ENCODE results near the gene TMEM109. TPM values are rescaled to one million over a fixed set of nuclear protein-coding genes. Genes with fewer than 3 reads are reported as not detected.

TMEM109 gene
- polyA plus RNA-seq, 1 donor from 2014 or later, result 259 TPM

- Mint-ChIP-seq H3K4me1 (peaks cover 25 to 27% (median 25%) of the 10 kb centered on the region in 3 donors), H3K27ac (peak overlapping the region; percentile 85 to 89 (median 86)), H3K36me3 (peaks cover 3% of the 10 kb centered on the region), H3K27me3 (no peaks in the 10 kb centered on the region), H3K9me3 (peaks cover 0 to 2% (median 0%) of the 10 kb centered on the region in 3 donors), H3K4me3 (peak overlapping the region in 2 of 4 donors; percentile 56)
Observed at GRCh38 chr11:60934790-60935605, 21.0 kb downstream of the TMEM109 start.

DNA sequence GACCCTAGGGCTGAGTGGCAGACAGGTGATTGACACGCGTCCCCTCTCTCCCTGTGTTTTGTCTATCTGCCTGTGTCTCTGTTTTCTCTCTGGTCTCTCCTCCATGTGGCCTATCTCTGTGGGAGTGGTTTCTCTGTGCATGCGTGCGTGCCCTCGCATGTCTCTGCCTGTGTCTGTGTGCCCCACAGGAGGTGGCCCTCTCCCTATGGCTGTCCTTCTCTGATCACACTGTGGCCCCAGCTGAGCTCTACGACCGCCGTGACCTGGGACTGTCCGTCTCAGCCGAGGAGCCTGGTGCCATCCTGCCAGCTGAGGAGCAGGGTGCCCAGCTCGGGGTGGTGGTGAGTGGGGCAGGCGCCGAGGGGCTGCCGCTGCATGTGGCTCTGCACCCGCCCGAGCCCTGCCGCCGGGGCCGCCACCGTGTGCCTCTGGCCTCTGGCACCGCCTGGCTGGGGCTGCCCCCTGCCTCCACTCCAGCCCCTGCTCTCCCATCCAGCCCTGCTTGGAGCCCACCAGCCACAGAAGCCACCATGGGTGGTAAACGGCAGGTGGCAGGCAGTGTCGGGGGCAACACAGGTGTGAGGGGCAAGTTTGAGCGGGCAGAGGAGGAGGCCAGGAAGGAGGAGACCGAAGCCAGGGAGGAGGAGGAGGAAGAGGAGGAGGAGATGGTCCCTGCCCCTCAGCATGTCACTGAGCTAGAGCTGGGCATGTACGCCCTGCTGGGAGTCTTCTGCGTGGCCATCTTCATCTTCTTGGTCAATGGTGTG, 21.9 kb downstream of the TMEM109 start:
- H3K27ac Mint-ChIP-seq, result peak overlapping the region; percentile 85 to 89 (median 86)
- peaks cover 22 to 25% (median 24%) of the 10 kb centered on the region in 3 donors for H3K4me1 Mint-ChIP-seq
- H3K9me3 Mint-ChIP-seq, result peaks cover 0 to 2% (median 0%) of the 10 kb centered on the region in 3 donors
- no peaks in the 10 kb centered on the region for H3K27me3 Mint-ChIP-seq
- peaks cover 3% of the 10 kb centered on the region for H3K36me3 Mint-ChIP-seq
- peak overlapping the region in 2 of 4 donors; percentile 56 for H3K4me3 Mint-ChIP-seq

DNA sequence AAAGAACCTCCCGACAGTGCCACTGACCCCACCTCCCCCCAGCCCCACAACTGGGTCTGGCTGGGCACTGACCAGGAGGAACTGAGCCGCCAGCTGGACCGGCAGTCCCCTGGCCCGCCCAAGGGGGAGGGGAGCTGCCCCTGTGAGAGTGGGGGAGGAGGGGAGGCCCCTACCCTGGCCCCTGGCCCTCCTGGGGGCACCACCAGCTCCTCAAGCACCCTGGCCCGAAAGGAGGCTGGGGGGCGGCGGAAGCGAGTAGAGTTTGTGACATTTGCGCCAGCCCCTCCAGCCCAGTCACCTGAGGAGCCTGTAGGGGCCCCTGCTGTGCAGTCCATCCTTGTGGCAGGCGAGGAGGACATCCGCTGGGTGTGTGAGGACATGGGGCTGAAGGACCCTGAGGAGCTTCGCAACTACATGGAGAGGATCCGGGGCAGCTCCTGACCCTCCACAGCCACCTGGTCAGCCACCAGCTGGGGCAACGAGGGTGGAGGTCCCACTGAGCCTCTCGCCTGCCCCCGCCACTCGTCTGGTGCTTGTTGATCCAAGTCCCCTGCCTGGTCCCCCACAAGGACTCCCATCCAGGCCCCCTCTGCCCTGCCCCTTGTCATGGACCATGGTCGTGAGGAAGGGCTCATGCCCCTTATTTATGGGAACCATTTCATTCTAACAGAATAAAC, 22.6 kb downstream of the TMEM109 start:
- Mint-ChIP-seq H3K27ac (peak overlapping the region in 1 of 3 donors; percentile 85), H3K36me3 (peaks cover 4% of the 10 kb centered on the region), H3K4me3 (no peak overlapping the region), H3K9me3 (peaks cover 0 to 2% (median 0%) of the 10 kb centered on the region in 3 donors), H3K4me1 (peaks cover 22 to 24% (median 23%) of the 10 kb centered on the region in 3 donors), H3K27me3 (no peaks in the 10 kb centered on the region)

- no peaks in the 10 kb centered on the region for H3K27me3 Mint-ChIP-seq
- H3K4me1 Mint-ChIP-seq, result peaks cover 20 to 24% (median 23%) of the 10 kb centered on the region in 3 donors
- H3K36me3 Mint-ChIP-seq, result peaks cover 4% of the 10 kb centered on the region
- H3K9me3 Mint-ChIP-seq, result peaks cover 0 to 2% (median 0%) of the 10 kb centered on the region in 3 donors
- H3K4me3 Mint-ChIP-seq, result no peak overlapping the region
- no peak overlapping the region for H3K27ac Mint-ChIP-seq
Observed at GRCh38 chr11:60937144-60937527, 23.2 kb downstream of the TMEM109 start.

DNA sequence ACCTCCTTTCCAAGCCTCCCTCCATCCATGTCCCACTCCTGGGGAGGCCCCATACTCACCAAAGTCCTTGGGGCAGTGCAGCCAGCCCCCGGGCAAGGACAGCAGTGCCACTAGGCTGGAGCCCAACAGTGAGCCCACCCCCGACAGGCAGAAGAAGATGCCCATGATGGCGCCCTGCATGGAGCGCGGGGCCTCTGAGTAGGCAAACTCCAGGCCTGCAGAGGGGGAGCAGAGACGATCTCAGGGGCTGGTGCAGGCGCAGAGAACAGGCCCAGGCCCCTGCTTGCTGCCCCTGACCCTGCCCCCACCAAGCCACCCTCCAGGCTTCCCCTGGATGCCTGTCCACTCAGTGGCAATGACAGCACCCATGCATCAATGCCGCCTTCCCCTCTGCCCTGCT, 23.9 kb downstream of the TMEM109 start:
- H3K36me3 Mint-ChIP-seq, result peaks cover 4% of the 10 kb centered on the region
- no peak overlapping the region for H3K27ac Mint-ChIP-seq

GRCh38 chr11:60938500-60938899, 24.5 kb downstream of the TMEM109 start:
- no peak overlapping the region for H3K4me3 Mint-ChIP-seq

More for the DNA sequence above, 23.9 kb downstream of the TMEM109 start:
- no peaks in the 10 kb centered on the region for H3K27me3 Mint-ChIP-seq
- peaks cover 0 to 2% (median 0%) of the 10 kb centered on the region in 3 donors for H3K9me3 Mint-ChIP-seq
- no peak overlapping the region for H3K4me3 Mint-ChIP-seq
- peaks cover 14 to 26% (median 24%) of the 10 kb centered on the region in 3 donors for H3K4me1 Mint-ChIP-seq

DNA sequence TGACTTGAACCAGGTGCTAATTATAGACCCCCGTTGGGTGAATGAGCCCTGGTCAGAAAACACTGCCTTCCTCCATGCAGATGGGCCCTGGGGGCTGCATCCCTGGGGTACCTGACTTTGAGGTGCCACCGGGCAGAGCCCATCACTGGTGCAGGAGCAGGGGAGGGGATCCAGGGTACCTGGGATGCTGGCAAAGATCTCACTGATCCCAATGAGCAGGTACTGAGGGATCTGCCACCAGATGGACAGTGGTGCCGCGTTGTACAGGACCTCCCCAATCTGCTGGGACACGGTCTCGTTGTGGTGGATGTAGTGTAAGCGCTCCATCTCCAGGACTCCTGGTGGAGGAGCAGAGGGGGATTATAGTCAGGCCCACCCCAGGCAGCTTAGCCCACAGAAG, 25.3 kb downstream of the TMEM109 start:
- H3K9me3 Mint-ChIP-seq, result peaks cover 0 to 2% (median 0%) of the 10 kb centered on the region in 3 donors
- H3K27ac Mint-ChIP-seq, result peak overlapping the region in 1 of 3 donors; percentile 42
- no peaks in the 10 kb centered on the region for H3K27me3 Mint-ChIP-seq
- H3K4me1 Mint-ChIP-seq, result peaks cover 17 to 30% (median 24%) of the 10 kb centered on the region in 3 donors
- no peak overlapping the region for H3K4me3 Mint-ChIP-seq
- peaks cover 7% of the 10 kb centered on the region for H3K36me3 Mint-ChIP-seq

More at GRCh38 chr11:60938500-60938899, 24.5 kb downstream of the TMEM109 start:
- peak overlapping the region in 2 of 3 donors; percentile 47 to 71 for H3K27ac Mint-ChIP-seq
- peaks cover 0 to 2% (median 0%) of the 10 kb centered on the region in 3 donors for H3K9me3 Mint-ChIP-seq
- no peaks in the 10 kb centered on the region for H3K27me3 Mint-ChIP-seq
- peaks cover 4% of the 10 kb centered on the region for H3K36me3 Mint-ChIP-seq
- H3K4me1 Mint-ChIP-seq, result peaks cover 18 to 28% (median 24%) of the 10 kb centered on the region in 3 donors

GRCh38 chr11:60939855-60940254, 25.9 kb downstream of the TMEM109 start:
- H3K27me3 Mint-ChIP-seq, result no peaks in the 10 kb centered on the region
- H3K9me3 Mint-ChIP-seq, result peaks cover 0 to 2% (median 0%) of the 10 kb centered on the region in 3 donors
- H3K4me1 Mint-ChIP-seq, result peaks cover 19 to 34% (median 22%) of the 10 kb centered on the region in 3 donors
- peaks cover 9% of the 10 kb centered on the region for H3K36me3 Mint-ChIP-seq
- H3K27ac Mint-ChIP-seq, result peak overlapping the region in 2 of 3 donors; percentile 42 to 84
- no peak overlapping the region for H3K4me3 Mint-ChIP-seq

DNA sequence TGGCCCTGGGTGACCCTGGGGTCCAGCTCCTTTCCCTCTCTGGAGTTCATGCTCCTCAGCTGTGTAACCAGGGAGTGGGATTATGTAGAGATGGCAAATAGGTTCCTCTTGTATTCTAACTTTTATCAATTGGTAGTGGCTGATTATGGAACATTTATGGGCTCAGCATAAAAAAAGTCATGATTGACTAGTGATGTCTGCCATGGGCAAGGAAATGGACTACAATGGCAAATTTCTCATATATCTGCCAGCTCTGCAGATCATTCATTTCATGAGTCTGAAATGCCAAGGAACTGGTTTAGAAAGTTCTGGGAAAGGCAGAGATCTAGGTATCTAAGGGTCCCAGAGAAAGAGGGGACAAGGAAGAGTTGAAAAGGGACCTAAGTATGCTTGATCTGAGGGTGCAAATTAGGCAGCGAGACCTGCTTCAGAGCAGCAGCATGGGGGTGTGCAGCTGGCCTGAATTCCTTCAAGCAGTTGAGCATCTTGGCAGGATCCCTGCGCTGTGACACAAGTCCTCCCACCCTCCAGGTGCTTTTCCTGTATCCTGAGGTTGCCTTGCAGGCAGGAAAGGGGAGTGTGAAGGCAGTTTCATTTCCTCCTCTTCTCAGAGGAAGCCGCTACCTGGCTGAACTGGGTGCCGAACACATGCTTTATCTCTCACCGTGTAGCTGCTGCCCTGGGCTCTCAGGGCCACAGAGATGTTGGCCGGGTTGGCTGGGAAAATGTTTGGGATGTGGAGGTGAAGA, 27.6 kb downstream of the TMEM109 start:
- Mint-ChIP-seq H3K36me3 (peaks cover 14% of the 10 kb centered on the region), H3K27ac (peak overlapping the region; percentile 59 to 84 (median 80)), H3K9me3 (peaks cover 0 to 2% (median 0%) of the 10 kb centered on the region in 3 donors), H3K27me3 (no peaks in the 10 kb centered on the region), H3K4me1 (peaks cover 23 to 42% (median 27%) of the 10 kb centered on the region in 3 donors), H3K4me3 (peak overlapping the region in 3 of 4 donors; percentile 10 to 65 (median 24))

DNA sequence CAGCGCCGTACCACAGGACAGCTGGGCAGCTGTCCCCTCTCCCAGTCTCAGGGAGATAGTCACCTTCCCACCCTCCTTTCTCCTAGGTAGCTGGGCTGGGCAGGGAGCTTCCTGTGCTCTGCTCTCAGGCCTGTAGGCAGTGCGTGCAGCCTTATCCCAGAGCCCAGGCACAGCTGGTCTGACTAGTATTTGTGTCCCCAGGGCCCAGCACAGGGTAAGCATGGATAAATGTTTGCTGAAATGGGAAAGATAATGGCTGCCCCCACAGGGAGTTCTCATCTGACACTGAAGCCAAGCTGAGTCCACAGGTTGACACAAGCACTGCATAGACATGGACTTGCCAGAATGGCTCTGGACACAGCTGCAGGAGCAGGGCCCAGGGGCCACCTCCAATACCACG, 28.3 kb downstream of the TMEM109 start:
- Mint-ChIP-seq H3K9me3 (no peaks in the 10 kb centered on the region), H3K4me3 (peak overlapping the region in 3 of 4 donors; percentile 10 to 79 (median 67)), H3K36me3 (peaks cover 14% of the 10 kb centered on the region), H3K4me1 (peaks cover 27 to 45% (median 27%) of the 10 kb centered on the region in 3 donors), H3K27ac (peak overlapping the region in 2 of 3 donors; percentile 59 to 83), H3K27me3 (no peaks in the 10 kb centered on the region)

- H3K9me3 Mint-ChIP-seq, result no peaks in the 10 kb centered on the region
- H3K36me3 Mint-ChIP-seq, result peaks cover 14% of the 10 kb centered on the region
- H3K27me3 Mint-ChIP-seq, result no peaks in the 10 kb centered on the region
- peak overlapping the region in 2 of 3 donors; percentile 53 to 59 for H3K27ac Mint-ChIP-seq
- peak overlapping the region in 1 of 4 donors; percentile 32 for H3K4me3 Mint-ChIP-seq
- peaks cover 28 to 48% (median 28%) of the 10 kb centered on the region in 3 donors for H3K4me1 Mint-ChIP-seq
Observed at GRCh38 chr11:60942970-60943565, 29.1 kb downstream of the TMEM109 start.

GRCh38 chr11:60944490-60945294, 30.7 kb downstream of the TMEM109 start:
- H3K36me3 Mint-ChIP-seq, result peaks cover 10% of the 10 kb centered on the region
- H3K27me3 Mint-ChIP-seq, result no peaks in the 10 kb centered on the region
- peak overlapping the region in 2 of 3 donors; percentile 80 to 90 for H3K27ac Mint-ChIP-seq
- peak overlapping the region in 3 of 4 donors; percentile 29 to 80 (median 71) for H3K4me3 Mint-ChIP-seq
- H3K4me1 Mint-ChIP-seq, result peaks cover 36 to 60% (median 39%) of the 10 kb centered on the region in 3 donors
- H3K9me3 Mint-ChIP-seq, result no peaks in the 10 kb centered on the region

GRCh38 chr11:60945295-60945667, 31.3 kb downstream of the TMEM109 start:
- H3K4me1 Mint-ChIP-seq, result peaks cover 36 to 64% (median 40%) of the 10 kb centered on the region in 3 donors
- H3K36me3 Mint-ChIP-seq, result peaks cover 10% of the 10 kb centered on the region
- H3K27me3 Mint-ChIP-seq, result no peaks in the 10 kb centered on the region
- peak overlapping the region in 2 of 3 donors; percentile 80 to 90 for H3K27ac Mint-ChIP-seq
- H3K9me3 Mint-ChIP-seq, result no peaks in the 10 kb centered on the region
- H3K4me3 Mint-ChIP-seq, result peak overlapping the region in 1 of 4 donors; percentile 71
